ENCODE data around the gene PPP6R2.
"Not testable (repeated sequence)": the region's sequence is repeated elsewhere in the genome, so short reads cannot be mapped to it uniquely, and the experiment has no call there.

Gene PPP6R2

DNA sequence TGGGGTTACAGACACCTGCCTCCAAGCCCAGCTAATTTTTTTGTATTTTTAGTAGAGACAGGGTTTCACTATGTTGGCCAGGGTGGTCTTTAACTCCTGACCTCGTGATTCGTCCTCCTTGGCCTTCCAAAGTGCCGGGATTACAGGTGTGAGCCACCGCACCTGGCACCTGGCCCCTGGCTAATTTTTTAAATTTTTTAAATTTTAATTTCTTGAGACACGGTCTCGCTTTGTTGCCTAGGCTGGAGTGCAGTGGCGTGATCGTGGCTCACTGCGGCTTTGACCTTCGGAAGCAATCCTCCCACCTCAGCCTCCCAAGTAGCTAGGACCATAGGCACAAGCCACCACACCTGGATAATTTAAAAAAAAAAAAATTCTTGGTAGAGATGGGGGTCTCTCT lies 14.6 kb downstream of the PPP6R2 start:
- Histone ChIP-seq H3K4me3 (ENCODE audit: severe bottlenecking) (no peak overlapping the region), H3K4me1 (ENCODE audit: insufficient read depth, poor library complexity, severe bottlenecking) (no peaks in the 10 kb centered on the region), H3K9me3 (ENCODE audit: severe bottlenecking) (no peaks in the 10 kb centered on the region), H3K27ac (ENCODE audit: poor library complexity, severe bottlenecking) (no peak overlapping the region), H3K27me3 (ENCODE audit: insufficient read depth, poor library complexity, severe bottlenecking) (no peaks in the 10 kb centered on the region), H3K36me3 (ENCODE audit: low read depth) (peaks cover 14% of the 10 kb centered on the region; the same call in 1 of the 2 replicates)
- ATAC-seq (ENCODE audit: low read depth) (no peak), DNase-seq (ENCODE audit: low spot score) (no peak)
- TF ChIP-seq, protein P1, sequence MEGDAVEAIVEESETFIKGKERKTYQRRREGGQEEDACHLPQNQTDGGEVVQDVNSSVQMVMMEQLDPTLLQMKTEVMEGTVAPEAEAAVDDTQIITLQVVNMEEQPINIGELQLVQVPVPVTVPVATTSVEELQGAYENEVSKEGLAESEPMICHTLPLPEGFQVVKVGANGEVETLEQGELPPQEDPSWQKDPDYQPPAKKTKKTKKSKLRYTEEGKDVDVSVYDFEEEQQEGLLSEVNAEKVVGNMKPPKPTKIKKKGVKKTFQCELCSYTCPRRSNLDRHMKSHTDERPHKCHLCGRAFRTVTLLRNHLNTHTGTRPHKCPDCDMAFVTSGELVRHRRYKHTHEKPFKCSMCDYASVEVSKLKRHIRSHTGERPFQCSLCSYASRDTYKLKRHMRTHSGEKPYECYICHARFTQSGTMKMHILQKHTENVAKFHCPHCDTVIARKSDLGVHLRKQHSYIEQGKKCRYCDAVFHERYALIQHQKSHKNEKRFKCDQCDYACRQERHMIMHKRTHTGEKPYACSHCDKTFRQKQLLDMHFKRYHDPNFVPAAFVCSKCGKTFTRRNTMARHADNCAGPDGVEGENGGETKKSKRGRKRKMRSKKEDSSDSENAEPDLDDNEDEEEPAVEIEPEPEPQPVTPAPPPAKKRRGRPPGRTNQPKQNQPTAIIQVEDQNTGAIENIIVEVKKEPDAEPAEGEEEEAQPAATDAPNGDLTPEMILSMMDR (IDR thresholded peaks at IDR 0.05; ENCODE audit: poor library complexity, severe bottlenecking), result no peak

DNA sequence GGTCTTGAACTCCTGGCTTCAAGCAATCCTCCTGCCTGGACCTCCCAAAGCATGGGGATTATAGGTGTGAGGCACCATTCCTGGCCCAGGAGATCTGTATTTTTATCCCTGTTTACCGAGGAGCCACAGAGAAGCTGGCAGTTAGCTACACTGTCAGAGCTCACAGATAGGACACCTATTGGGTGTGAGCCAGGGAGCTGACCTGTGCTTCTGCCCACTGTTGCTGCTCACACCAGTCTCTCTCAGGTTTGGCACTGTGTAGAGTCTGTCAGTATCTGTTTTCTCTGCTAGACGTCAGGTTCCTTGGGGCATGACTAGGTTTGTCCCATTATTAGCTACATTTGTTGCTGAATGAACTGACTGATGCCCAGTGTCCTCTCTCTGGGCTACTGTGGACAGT lies 17.5 kb downstream of the PPP6R2 start:
- DNase-seq (ENCODE audit: low spot score), result no peak
- Histone ChIP-seq H3K27ac (ENCODE audit: poor library complexity, severe bottlenecking) (no peak overlapping the region), H3K9me3 (ENCODE audit: severe bottlenecking) (no peaks in the 10 kb centered on the region), H3K4me3 (ENCODE audit: severe bottlenecking) (no peak overlapping the region), H3K4me1 (ENCODE audit: insufficient read depth, poor library complexity, severe bottlenecking) (no peaks in the 10 kb centered on the region), H3K36me3 (ENCODE audit: low read depth) (peaks cover 9% of the 10 kb centered on the region), H3K27me3 (ENCODE audit: insufficient read depth, poor library complexity, severe bottlenecking) (no peaks in the 10 kb centered on the region)
- TF ChIP-seq, protein P1 (IDR thresholded peaks at IDR 0.05; ENCODE audit: poor library complexity, severe bottlenecking), result no peak
- no peak for ATAC-seq (ENCODE audit: low read depth)

DNA sequence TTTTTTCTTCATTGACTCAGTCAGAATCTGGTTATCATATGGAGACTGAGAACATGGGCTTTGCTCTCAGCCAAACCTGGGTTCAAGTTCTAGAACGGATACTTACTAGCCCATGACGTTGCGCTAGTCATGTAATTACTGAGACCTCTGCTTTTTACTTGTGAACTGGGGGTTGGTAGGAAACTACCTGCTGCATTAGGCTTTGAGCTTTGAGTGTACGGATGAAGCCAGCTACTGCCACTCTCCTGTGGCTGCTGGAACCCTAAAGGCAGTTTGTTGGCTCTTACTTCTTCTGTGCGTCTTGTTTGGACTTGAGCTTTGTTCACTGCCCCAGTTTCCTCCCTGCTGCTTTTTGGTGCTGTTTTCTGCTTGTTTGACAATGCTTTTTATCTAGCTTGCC lies 18.1 kb downstream of the PPP6R2 start:
- DNase-seq (ENCODE audit: low spot score) (no peak), ATAC-seq (ENCODE audit: low read depth) (no peak)
- peaks cover 9% of the 10 kb centered on the region for H3K36me3 ChIP-seq (ENCODE audit: low read depth)
- H3K27me3 ChIP-seq (ENCODE audit: insufficient read depth, poor library complexity, severe bottlenecking), result no peaks in the 10 kb centered on the region
- no peaks in the 10 kb centered on the region for H3K4me1 ChIP-seq (ENCODE audit: insufficient read depth, poor library complexity, severe bottlenecking)
- TF ChIP-seq, protein P1 (IDR thresholded peaks at IDR 0.05; ENCODE audit: poor library complexity, severe bottlenecking), result no peak
- no peak overlapping the region for H3K4me3 ChIP-seq (ENCODE audit: severe bottlenecking)
- H3K9me3 ChIP-seq (ENCODE audit: severe bottlenecking), result no peaks in the 10 kb centered on the region
- no peak overlapping the region for H3K27ac ChIP-seq (ENCODE audit: poor library complexity, severe bottlenecking)

DNA sequence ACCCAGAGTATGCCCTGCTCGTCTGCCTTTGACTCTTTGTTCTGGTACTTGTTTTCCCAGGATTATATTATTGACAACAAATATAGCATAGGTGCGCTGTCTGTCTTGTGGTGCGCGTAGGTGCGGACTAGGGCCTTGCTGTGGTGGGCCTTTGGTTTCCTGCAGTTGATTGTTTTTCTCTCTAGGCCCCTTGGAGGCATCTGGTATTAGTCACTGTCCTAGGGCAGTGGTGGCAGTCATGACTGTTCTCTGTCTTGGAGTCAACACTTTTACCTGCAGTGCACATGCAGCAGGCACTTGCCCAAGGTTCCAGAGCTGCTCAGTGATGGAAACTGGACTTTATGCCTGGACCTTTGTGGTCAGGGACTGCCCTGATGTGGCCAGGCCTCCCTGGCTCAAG lies 18.6 kb downstream of the PPP6R2 start:
- DNase-seq (ENCODE audit: low spot score), result no peak
- Histone ChIP-seq H3K9me3 (ENCODE audit: severe bottlenecking) (no peaks in the 10 kb centered on the region), H3K4me1 (ENCODE audit: insufficient read depth, poor library complexity, severe bottlenecking) (no peaks in the 10 kb centered on the region), H3K36me3 (ENCODE audit: low read depth) (peaks cover 9% of the 10 kb centered on the region), H3K27ac (ENCODE audit: poor library complexity, severe bottlenecking) (no peak overlapping the region), H3K4me3 (ENCODE audit: severe bottlenecking) (no peak overlapping the region), H3K27me3 (ENCODE audit: insufficient read depth, poor library complexity, severe bottlenecking) (no peaks in the 10 kb centered on the region)
- no peak for ATAC-seq (ENCODE audit: low read depth)
- TF ChIP-seq, protein P1 (IDR thresholded peaks at IDR 0.05; ENCODE audit: poor library complexity, severe bottlenecking), result no peak

DNA sequence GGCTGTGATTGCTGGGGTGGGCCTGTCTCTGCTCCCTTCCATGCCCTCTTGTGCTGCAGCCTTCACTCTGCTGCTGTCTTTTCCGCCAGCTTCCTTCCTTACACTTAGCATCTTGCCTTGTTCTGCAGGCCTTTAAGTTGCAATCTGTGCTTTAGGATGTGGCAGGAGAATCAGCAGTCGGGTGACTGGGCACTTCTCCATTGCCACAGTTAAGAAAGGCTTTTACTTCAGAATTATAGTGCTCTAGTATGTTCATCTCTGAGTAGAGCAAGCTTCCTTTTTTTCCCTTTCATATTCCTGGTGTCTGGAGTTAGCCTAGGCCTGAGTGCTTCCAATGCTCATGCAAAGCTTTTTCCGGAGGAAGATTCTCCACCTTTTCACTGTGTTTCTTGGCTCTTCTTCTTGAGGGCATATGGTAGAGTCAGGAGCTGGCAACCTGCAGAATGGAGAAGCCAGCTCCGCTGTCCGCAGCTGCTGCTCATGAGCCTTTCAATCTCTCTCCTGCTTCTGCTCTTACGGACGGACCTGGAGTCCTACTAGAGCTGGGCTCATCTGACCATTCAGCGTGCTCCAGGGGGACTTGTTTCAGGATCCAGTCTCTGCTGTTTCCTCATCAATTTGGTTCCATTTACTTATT lies 20.2 kb downstream of the PPP6R2 start:
- TF ChIP-seq, protein P1 (IDR thresholded peaks at IDR 0.05; ENCODE audit: poor library complexity, severe bottlenecking), result no peak
- Histone ChIP-seq H3K9me3 (ENCODE audit: severe bottlenecking) (no peaks in the 10 kb centered on the region), H3K27me3 (ENCODE audit: insufficient read depth, poor library complexity, severe bottlenecking) (no peaks in the 10 kb centered on the region), H3K27ac (ENCODE audit: poor library complexity, severe bottlenecking) (no peak overlapping the region), H3K36me3 (ENCODE audit: low read depth) (peaks cover 14% of the 10 kb centered on the region), H3K4me3 (ENCODE audit: severe bottlenecking) (no peak overlapping the region), H3K4me1 (ENCODE audit: insufficient read depth, poor library complexity, severe bottlenecking) (no peaks in the 10 kb centered on the region)
- DNase-seq (ENCODE audit: low spot score), result no peak
- no peak for ATAC-seq (ENCODE audit: low read depth)

DNA sequence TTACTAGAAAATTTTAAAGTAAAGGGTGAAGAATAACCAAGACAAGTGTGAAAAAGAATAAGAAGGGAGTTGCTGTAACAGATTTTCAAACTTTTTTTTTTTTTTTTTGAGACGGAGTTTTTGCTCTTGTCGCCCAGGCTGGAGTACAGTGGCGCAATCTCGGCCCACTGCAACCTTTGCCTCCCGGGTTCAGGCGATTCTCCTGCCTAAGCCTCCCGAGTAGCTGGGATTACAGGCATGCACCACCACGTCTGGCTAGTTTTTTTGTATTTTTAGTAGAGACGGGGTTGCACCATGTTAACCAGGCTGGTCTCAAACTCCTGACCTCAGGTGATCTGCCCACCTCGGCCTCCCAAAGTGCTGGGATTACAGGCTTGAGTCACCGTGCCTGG lies 20.7 kb downstream of the PPP6R2 start:
- ATAC-seq (ENCODE audit: low read depth); H3K9me3 ChIP-seq (ENCODE audit: severe bottlenecking); H3K4me3 ChIP-seq (ENCODE audit: severe bottlenecking); H3K27ac ChIP-seq (ENCODE audit: poor library complexity, severe bottlenecking); DNase-seq (ENCODE audit: low spot score); H3K27me3 ChIP-seq (ENCODE audit: insufficient read depth, poor library complexity, severe bottlenecking); H3K4me1 ChIP-seq (ENCODE audit: insufficient read depth, poor library complexity, severe bottlenecking): not testable (repeated sequence)
- H3K36me3 ChIP-seq (ENCODE audit: low read depth), result peaks cover 18% of the 10 kb centered on the region

All from RWPE2 (cell line).